VCaP (cell line): ENCODE measurements around the gene CDK6.
"Not testable (repeated sequence)": the region's sequence is repeated elsewhere in the genome, so short reads cannot be mapped to it uniquely, and the experiment has no call there.

ENCODE experiments used
- H3K27ac ChIP-seq: fragments of 450-650 bp; 2 replicates; pipeline ENCODE4 v1.5.1; 2017
- CTCF ChIP-seq: fragments of 450-650 bp; conservative IDR thresholded peaks from 2 replicates; pipeline ENCODE4 v1.5.1; 2017; ENCODE audit warnings: mild to moderate bottlenecking, moderate library complexity

Gene CDK6

GRCh38 chr7:92767437-92767836, 68.9 kb downstream of the CDK6 start:
- H3K27ac ChIP-seq, result no peak overlapping the region
- TF ChIP-seq CTCF, result no peak

- H3K27ac ChIP-seq, result no peak overlapping the region
- TF ChIP-seq CTCF, result no peak
Observed at GRCh38 chr7:92766461-92767003, 69.8 kb downstream of the CDK6 start.

GRCh38 chr7:92765725-92766124, 70.6 kb downstream of the CDK6 start:
- H3K27ac ChIP-seq, result no peak overlapping the region
- TF ChIP-seq CTCF, result no peak

- H3K27ac ChIP-seq, result no peak overlapping the region
- TF ChIP-seq CTCF, result no peak
Observed at GRCh38 chr7:92763636-92764423, 72.5 kb downstream of the CDK6 start.

GRCh38 chr7:92762851-92763250, 73.5 kb downstream of the CDK6 start:
- TF ChIP-seq CTCF, result no peak
- no peak overlapping the region for H3K27ac ChIP-seq

GRCh38 chr7:92761391-92762097, 74.8 kb downstream of the CDK6 start:
- no peak for TF ChIP-seq CTCF
- no peak overlapping the region for H3K27ac ChIP-seq

GRCh38 chr7:92758796-92759431, 77.5 kb downstream of the CDK6 start:
- TF ChIP-seq CTCF, result no peak
- no peak overlapping the region for H3K27ac ChIP-seq

GRCh38 chr7:92757311-92757910, 79.0 kb downstream of the CDK6 start:
- not testable (repeated sequence) for H3K27ac ChIP-seq
